Measurements from ENCODE around the gene LLGL2. TPM values are rescaled to one million over a fixed set of nuclear protein-coding genes. Genes with fewer than 3 reads are reported as not detected.

The LLGL2 gene
- total RNA-seq, 2 donors from 2014 or later: 401 to 497 TPM

- H3K36me3 ChIP-seq: no peaks in the 10 kb centered on the region
- TF ChIP-seq, protein P1, sequence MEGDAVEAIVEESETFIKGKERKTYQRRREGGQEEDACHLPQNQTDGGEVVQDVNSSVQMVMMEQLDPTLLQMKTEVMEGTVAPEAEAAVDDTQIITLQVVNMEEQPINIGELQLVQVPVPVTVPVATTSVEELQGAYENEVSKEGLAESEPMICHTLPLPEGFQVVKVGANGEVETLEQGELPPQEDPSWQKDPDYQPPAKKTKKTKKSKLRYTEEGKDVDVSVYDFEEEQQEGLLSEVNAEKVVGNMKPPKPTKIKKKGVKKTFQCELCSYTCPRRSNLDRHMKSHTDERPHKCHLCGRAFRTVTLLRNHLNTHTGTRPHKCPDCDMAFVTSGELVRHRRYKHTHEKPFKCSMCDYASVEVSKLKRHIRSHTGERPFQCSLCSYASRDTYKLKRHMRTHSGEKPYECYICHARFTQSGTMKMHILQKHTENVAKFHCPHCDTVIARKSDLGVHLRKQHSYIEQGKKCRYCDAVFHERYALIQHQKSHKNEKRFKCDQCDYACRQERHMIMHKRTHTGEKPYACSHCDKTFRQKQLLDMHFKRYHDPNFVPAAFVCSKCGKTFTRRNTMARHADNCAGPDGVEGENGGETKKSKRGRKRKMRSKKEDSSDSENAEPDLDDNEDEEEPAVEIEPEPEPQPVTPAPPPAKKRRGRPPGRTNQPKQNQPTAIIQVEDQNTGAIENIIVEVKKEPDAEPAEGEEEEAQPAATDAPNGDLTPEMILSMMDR (IDR thresholded peaks at IDR 0.05): no peak
- no peaks in the 10 kb centered on the region for H3K27me3 ChIP-seq
- no peak overlapping the region for H3K27ac ChIP-seq
- intact Hi-C loops (cut with DNase I): no loop called here
- H3K4me1 ChIP-seq: peaks cover 5% of the 10 kb centered on the region
- no peak for DNase-seq
- no peak overlapping the region for H3K9ac ChIP-seq (ENCODE audit: low read depth in 2 of 2, low read length in 2 of 2)
- no peak overlapping the region for H3K4me3 ChIP-seq
- no peaks in the 10 kb centered on the region for H3K9me3 ChIP-seq
These were observed 47.0 kb upstream of the LLGL2 start for GRCh38 chr17:75478508-75478907.

DNA sequence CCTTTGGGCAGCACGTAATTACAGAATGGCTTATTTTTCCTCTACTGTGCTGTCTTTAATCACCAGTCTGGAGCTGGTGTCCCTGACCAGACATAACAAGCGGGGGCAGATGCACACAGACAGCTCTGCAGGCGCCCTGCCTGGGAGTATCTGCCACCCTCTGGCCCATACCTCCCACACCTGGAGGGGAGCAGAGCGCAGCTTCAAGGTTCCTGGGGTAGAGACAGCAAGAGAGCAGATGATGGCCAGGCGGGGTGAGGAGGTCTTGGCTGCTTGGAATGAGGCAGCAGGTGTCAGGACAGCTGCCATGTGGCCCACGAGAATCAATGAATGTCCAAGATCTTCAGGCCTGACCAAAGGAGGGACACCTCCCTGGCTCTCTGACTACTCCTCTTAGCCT, 45.2 kb upstream of the LLGL2 start:
- TF ChIP-seq, protein P1 (IDR thresholded peaks at IDR 0.05): no peak
- Histone ChIP-seq H3K9ac (ENCODE audit: low read depth in 2 of 2, low read length in 2 of 2) (no peak overlapping the region), H3K36me3 (no peaks in the 10 kb centered on the region), H3K4me3 (no peak overlapping the region), H3K27me3 (no peaks in the 10 kb centered on the region), H3K9me3 (no peaks in the 10 kb centered on the region), H3K27ac (no peak overlapping the region), H3K4me1 (peaks cover 5% of the 10 kb centered on the region)
- no peak for DNase-seq
- intact Hi-C loops (cut with DNase I): no loop called here

GRCh38 chr17:75481194-75482068, 44.1 kb upstream of the LLGL2 start:
- intact Hi-C loops (cut with DNase I): no loop called here

GRCh38 chr17:75482098-75482942, 43.2 kb upstream of the LLGL2 start:
- H3K27me3 ChIP-seq: no peaks in the 10 kb centered on the region
- intact Hi-C loops (cut with DNase I): no loop called here
- TF ChIP-seq, protein P1 (IDR thresholded peaks at IDR 0.05): no peak
- H3K36me3 ChIP-seq: no peaks in the 10 kb centered on the region
- H3K9me3 ChIP-seq: no peaks in the 10 kb centered on the region
- H3K9ac ChIP-seq (ENCODE audit: low read depth in 2 of 2, low read length in 2 of 2): no peak overlapping the region
- no peak overlapping the region for H3K4me3 ChIP-seq
- no peak for DNase-seq
- no peak overlapping the region for H3K27ac ChIP-seq
- H3K4me1 ChIP-seq: no peaks in the 10 kb centered on the region

More at GRCh38 chr17:75481194-75482068, 44.1 kb upstream of the LLGL2 start:
- DNase-seq: no peak
- H3K9me3 ChIP-seq: no peaks in the 10 kb centered on the region
- H3K9ac ChIP-seq (ENCODE audit: low read depth in 2 of 2, low read length in 2 of 2): no peak overlapping the region
- H3K4me3 ChIP-seq: no peak overlapping the region
- no peaks in the 10 kb centered on the region for H3K27me3 ChIP-seq
- TF ChIP-seq, protein P1 (IDR thresholded peaks at IDR 0.05): no peak
- H3K36me3 ChIP-seq: no peaks in the 10 kb centered on the region
- peaks cover 5% of the 10 kb centered on the region for H3K4me1 ChIP-seq
- no peak overlapping the region for H3K27ac ChIP-seq

DNA sequence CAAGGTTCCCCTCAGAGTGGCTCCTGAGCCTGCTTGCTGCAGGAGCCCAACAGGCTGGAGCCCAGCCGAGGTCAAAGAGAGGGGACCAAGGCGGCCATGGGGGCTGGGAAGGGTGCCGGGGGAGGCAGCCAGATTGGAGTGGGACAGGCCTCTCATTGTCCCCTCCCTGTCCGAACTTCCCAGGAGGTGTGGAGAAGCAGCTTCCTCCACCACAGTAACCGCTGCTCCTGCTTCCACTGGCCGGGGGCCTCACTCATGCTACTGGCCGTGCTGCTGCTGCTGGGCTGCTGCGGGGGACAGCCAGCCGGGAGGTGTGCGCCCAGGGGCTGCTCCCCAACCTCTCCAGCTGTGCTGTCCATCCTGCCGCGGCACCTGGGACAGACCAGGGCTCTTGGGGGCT, 39.8 kb upstream of the LLGL2 start:
- no peaks in the 10 kb centered on the region for H3K9me3 ChIP-seq
- DNase-seq: no peak
- peaks cover 11% of the 10 kb centered on the region for H3K4me1 ChIP-seq
- H3K4me3 ChIP-seq: no peak overlapping the region
- no peaks in the 10 kb centered on the region for H3K27me3 ChIP-seq
- no peak overlapping the region for H3K27ac ChIP-seq
- TF ChIP-seq, protein P1 (IDR thresholded peaks at IDR 0.05): no peak
- no peaks in the 10 kb centered on the region for H3K36me3 ChIP-seq
- H3K9ac ChIP-seq (ENCODE audit: low read depth in 2 of 2, low read length in 2 of 2): no peak overlapping the region
- intact Hi-C loops (cut with DNase I): no loop called here
